ENCODE data around the gene SLC47A1.
A peak's percentile ranks its signal among the peaks of the same experiment; 100 is the strongest.
"Not testable (repeated sequence)": the region's sequence is repeated elsewhere in the genome, so short reads cannot be mapped to it uniquely, and the experiment has no call there.

The SLC47A1 gene

GRCh38 chr17:19508577-19508867, 25.1 kb upstream of the SLC47A1 start:
- no peak for TF ChIP-seq POLR2A (IDR thresholded peaks at IDR 0.05; ENCODE audit: low read length)
- TF ChIP-seq GATA1 (IDR thresholded peaks at IDR 0.05; ENCODE audit: low read depth, low read length) = no peak
- no peak for DNase-seq

GRCh38 chr17:19509281-19509852, 24.3 kb upstream of the SLC47A1 start:
- not testable (repeated sequence) for DNase-seq

GRCh38 chr17:19510903-19511302, 22.8 kb upstream of the SLC47A1 start:
- TF ChIP-seq POLR2A (IDR thresholded peaks at IDR 0.05; ENCODE audit: low read length) (no peak), GATA1 (IDR thresholded peaks at IDR 0.05; ENCODE audit: low read depth, low read length) (no peak)
- no peak for DNase-seq

GRCh38 chr17:19513897-19514488, 19.7 kb upstream of the SLC47A1 start:
- DNase-seq = peak; percentile 61 to 79
- no peak for TF ChIP-seq POLR2A (IDR thresholded peaks at IDR 0.05; ENCODE audit: low read length)
- no peak for TF ChIP-seq GATA1 (IDR thresholded peaks at IDR 0.05; ENCODE audit: low read depth, low read length)

GRCh38 chr17:19517699-19518098, 16.0 kb upstream of the SLC47A1 start:
- no peak for DNase-seq
- no peak for TF ChIP-seq POLR2A (IDR thresholded peaks at IDR 0.05; ENCODE audit: low read length)
- no peak for TF ChIP-seq GATA1 (IDR thresholded peaks at IDR 0.05; ENCODE audit: low read depth, low read length)

- DNase-seq = peak; percentile 31 to 75
These were observed 14.0 kb upstream of the SLC47A1 start for GRCh38 chr17:19519388-19520291.

GRCh38 chr17:19520641-19521040, 13.0 kb upstream of the SLC47A1 start:
- no peak for TF ChIP-seq POLR2A (IDR thresholded peaks at IDR 0.05; ENCODE audit: low read length)
- TF ChIP-seq GATA1 (IDR thresholded peaks at IDR 0.05; ENCODE audit: low read depth, low read length) = no peak
- DNase-seq = no peak

- TF ChIP-seq POLR2A (IDR thresholded peaks at IDR 0.05; ENCODE audit: low read length) (no peak), GATA1 (IDR thresholded peaks at IDR 0.05; ENCODE audit: low read depth, low read length) (no peak)
- no peak for DNase-seq
These were observed 10.0 kb upstream of the SLC47A1 start for GRCh38 chr17:19523690-19524089.

- DNase-seq = not testable (repeated sequence)
These were observed 6.7 kb upstream of the SLC47A1 start for GRCh38 chr17:19526950-19527349.

GRCh38 chr17:19531780-19532501, 1.7 kb upstream of the SLC47A1 start:
- DNase-seq = no peak
- TF ChIP-seq POLR2A (IDR thresholded peaks at IDR 0.05; ENCODE audit: low read length) = no peak
- no peak for TF ChIP-seq GATA1 (IDR thresholded peaks at IDR 0.05; ENCODE audit: low read depth, low read length)

- no peak for TF ChIP-seq POLR2A (IDR thresholded peaks at IDR 0.05; ENCODE audit: low read length)
- no peak for TF ChIP-seq GATA1 (IDR thresholded peaks at IDR 0.05; ENCODE audit: low read depth, low read length)
- no peak for DNase-seq
These were observed 477 bp upstream of the SLC47A1 start for GRCh38 chr17:19533036-19533717.

GRCh38 chr17:19534562-19535149, 1.0 kb downstream of the SLC47A1 start:
- TF ChIP-seq GATA1 (IDR thresholded peaks at IDR 0.05; ENCODE audit: low read depth, low read length) (no peak), POLR2A (IDR thresholded peaks at IDR 0.05; ENCODE audit: low read length) (no peak)
- DNase-seq = no peak

GRCh38 chr17:19537111-19537510, 3.5 kb downstream of the SLC47A1 start:
- TF ChIP-seq POLR2A (IDR thresholded peaks at IDR 0.05; ENCODE audit: low read length) = no peak
- no peak for TF ChIP-seq GATA1 (IDR thresholded peaks at IDR 0.05; ENCODE audit: low read depth, low read length)
- no peak for DNase-seq
